HepG2 (cell line): Measurements from ENCODE around the gene FYB1. TPM values are rescaled to one million over a fixed set of nuclear protein-coding genes. Genes with fewer than 3 reads are reported as not detected.

Source experiments
- ATAC-seq: fragments of 200-7000 bp; cut with Tn5 transposase; 3 replicates; pipeline ENCODE4 v1.9.1; 2020; ENCODE audit warnings: mild to moderate bottlenecking, moderate library complexity
- BruUV-seq: library from RNA; stranded (reverse); fragments of 400-500 nt; replicated peaks from 2 replicates; lab custom pipeline; 2021; lab: Mats Ljungman, UMichigan
- CTCF ChIA-PET: fragments of 300-600 bp; formaldehyde crosslinking; extraction: SDS; loops from one replicate; lab custom pipeline; 2021; ENCODE audit warnings: low total read pairs, inconsistent platforms, low intra/inter-chr PET ratio; lab: Yijun Ruan, JAX
- POLR2A ChIA-PET: fragments of 350-600 bp; sonication (Branson Sonifier 250); formaldehyde crosslinking; loops from one replicate; lab custom pipeline; 2020; ENCODE audit warnings: antibody characterized with exemption, inconsistent platforms; lab: Yijun Ruan, JAX
- DNase-seq: peaks from one replicate; pipeline ENCODE4 v3.0.0-alpha.2; 2015; ENCODE audit warnings: low spot score
- FAIRE-seq: peaks from 3 replicates; lab custom pipeline; 2011; peaks lifted over from hg19 to GRCh38; lab: Jason Lieb, UNC
- H2AFZ ChIP-seq: one replicate; pipeline ENCODE4 v1.6.1; 2011; ENCODE audit warnings: low read length, inconsistent platforms
- H3K27ac ChIP-seq: fragments of 300-600 bp; 3 replicates; pipeline ENCODE4 v1.8.0; 2011; ENCODE audit warnings: mixed run types, mild to moderate bottlenecking, mixed read lengths, low read length, inconsistent platforms; ENCODE audit not compliant: insufficient read depth; ENCODE audit errors: extremely low read length
- H3K27me3 ChIP-seq, 2 experiments: fragments of 200-600 bp in 1 of 2; 2 replicates in 1 of 2; 3 replicates in 1 of 2; pipeline versions ENCODE4 v1.6.0 to v1.8.0; 2011; ENCODE audit warnings: low read length in 2 of 2, mild to moderate bottlenecking in 2 of 2, moderate library complexity in 2 of 2, inconsistent platforms in 1 of 2; ENCODE audit not compliant: insufficient read depth in 2 of 2, control insufficient read depth in 1 of 2
- H3K36me3 ChIP-seq, 2 experiments: fragments of 200-600 bp in 1 of 2; replicated peaks in 1 of 2; 2 replicates in 1 of 2; 3 replicates in 1 of 2; pipeline versions ENCODE4 v1.5.1 to v1.8.0; 2011; ENCODE audit warnings: low read length in 2 of 2, inconsistent platforms in 1 of 2; ENCODE audit not compliant: insufficient read depth in 2 of 2, control insufficient read depth in 1 of 2
- H3K4me1 ChIP-seq: 2 replicates; pipeline ENCODE4 v1.5.1; 2012; ENCODE audit warnings: low read length, inconsistent platforms; ENCODE audit not compliant: insufficient read depth
- H3K4me2 ChIP-seq: 2 replicates; pipeline ENCODE4 v1.6.0; 2011; ENCODE audit warnings: low read depth, low read length, inconsistent platforms
- H3K4me3 ChIP-seq, 3 experiments: fragments of 200-600 bp in 1 of 3; sonication (generic), shearing (Covaris generic) in 1 of 3; replicated peaks in 1 of 3; 2 replicates each; pipeline ENCODE4 v1.5.1; 2011 to 2016; ENCODE audit warnings: low read length in 3 of 3, inconsistent platforms in 2 of 3, low read depth in 2 of 3, mild to moderate bottlenecking in 2 of 3, control low read depth in 1 of 3, mixed read lengths in 1 of 3; ENCODE audit not compliant: insufficient read depth in 1 of 3
- H3K79me2 ChIP-seq: one replicate; pipeline ENCODE4 v1.6.1; 2011; ENCODE audit warnings: low read length, inconsistent platforms; ENCODE audit not compliant: insufficient read depth
- H3K9ac ChIP-seq: 2 replicates; pipeline ENCODE4 v1.6.0; 2011; ENCODE audit warnings: mild to moderate bottlenecking, low read depth, low read length, inconsistent platforms; ENCODE audit not compliant: insufficient read depth
- H3K9me3 ChIP-seq: 2 replicates; pipeline ENCODE4 v1.5.1; 2012; ENCODE audit warnings: mild to moderate bottlenecking, low read length
- H4K20me1 ChIP-seq: 2 replicates; pipeline ENCODE4 v1.6.0; 2011; ENCODE audit warnings: inconsistent platforms, mild to moderate bottlenecking, low read length, moderate library complexity; ENCODE audit not compliant: insufficient read depth
- ZFYVE20 ChIP-seq: sonication (generic); formaldehyde crosslinking; IDR thresholded peaks from 2 replicates; pipeline ENCODE4 v1.8.0; 2023; ENCODE audit warnings: low read depth, mild to moderate bottlenecking, moderate library complexity, missing genetic modification reagents, borderline replicate concordance
- ZNF574 ChIP-seq: sonication (generic); formaldehyde crosslinking; IDR thresholded peaks from 2 replicates; pipeline ENCODE4 v1.4.0; 2020; ENCODE audit warnings: missing genetic modification reagents
- WGBS: methylation state at CpG from one replicate; pipeline ENCODE4 v1.1.6; 2017; ENCODE audit warnings: low lambda C conversion rate; 5-methylcytosine and 5-hydroxymethylcytosine counted together
- in situ Hi-C: cut with HindIII; loops from 2 replicates; pipeline ENCODE4 v1.10.0; 2017; ENCODE audit warnings: low pct_unique_long_range_greater_than_20kb; ENCODE audit not compliant: extremely low pct_ligation_motif_present
- intact Hi-C: fragments of 100-400 bp; cut with micrococcal nuclease; formaldehyde crosslinking; loops from one replicate; pipeline ENCODE4 v1.10.0; 2022; ENCODE audit not compliant: unreplicated experiment
- polyA plus RNA-seq, 8 experiments: library from polyadenylated mRNA; depleted of rRNA in 3 of 8; stranded (reverse) in 7 of 8; unstranded in 1 of 8; fragments of >200 nt; fragmentation: Illumina TruSeq in 4 of 8; extraction: Trizol in 4 of 8; gene quantifications; 2 replicates each; pipeline versions ENCODE4 v1.2.1 to v1.2.3, GENCODE V29; 2011 to 2016; ENCODE audit warnings: low read depth in 4 of 8, missing spikeins in 1 of 8, mixed read lengths in 1 of 8; ENCODE audit not compliant: insufficient read depth in 1 of 8
- total RNA-seq, 5 experiments: library from RNA; depleted of rRNA; stranded (reverse); fragments of >200 nt; fragmentation: Illumina TruSeq; extraction: Trizol; gene quantifications; 2 replicates each; pipeline ENCODE4 v1.2.3, GENCODE V29; 2016; ENCODE audit warnings: low read depth in 1 of 5

Gene FYB1
- total and polyA plus RNA-seq, 2 of the 13 experiments (the other 11 are each of a cell fraction or from before 2014, with no cell fraction given) = 0.03 TPM; not detected in 1

- no peak for DNase-seq
- in situ Hi-C loops (no loop called here), intact Hi-C loops (no loop called here)
- Histone ChIP-seq H3K4me1 (no peaks in the 10 kb centered on the region), H3K27ac (no peak overlapping the region), H3K9me3 (no peaks in the 10 kb centered on the region), H3K9ac (no peak overlapping the region), H3K79me2 (no peaks in the 10 kb centered on the region), H3K36me3 (no peaks in the 10 kb centered on the region), H3K27me3 (0 out of 5 replicates have a peak, but pooled peaks cover 0 to 5% of the 10 kb centered on the region in 2 experiments), H3K4me3 (no peak overlapping the region), H2AFZ (no peak overlapping the region), H3K4me2 (no peak overlapping the region), H4K20me1 (no peaks in the 10 kb centered on the region)
- no TSS peak for BruUV-seq
- TF ChIP-seq ZNF574 (CRISPR knock-in tag) (no peak), ZFYVE20 (CRISPR knock-in tag) (no peak)
- CTCF ChIA-PET = no interaction called here
- POLR2A ChIA-PET = no interaction called here
- no peak for ATAC-seq
- WGBS = 37% methylated on average over 4 of the region's 4 CpGs
- FAIRE-seq = no peak
These were observed 29.9 kb downstream of the FYB1 start for GRCh38 chr5:39189292-39189955.
